ENCODE data around the gene CRYBB1.

Gene CRYBB1

GRCh38 chr22:26629988-26630761 lies 12.3 kb upstream of the CRYBB1 start:
- Histone ChIP-seq H3K9me3 (ENCODE audit: low read depth, low read length) (no peaks in the 10 kb centered on the region), H3K36me3 (ENCODE audit: insufficient read depth, low read length) (no peaks in the 10 kb centered on the region), H3K9ac (ENCODE audit: insufficient read length) (no peak overlapping the region), H3K4me3 (no peak overlapping the region), H3K27ac (no peak overlapping the region)
- DNase-seq (ENCODE audit: low read depth, low spot score), result no peak
- TF ChIP-seq EZH2 (IDR thresholded peaks at IDR 0.05) (no peak), FOXP2 (optimal IDR thresholded peaks at IDR 0.05; ENCODE audit: control extremely low read depth, extremely low read length, insufficient read depth) (no peak), POLR2AphosphoS5 (IDR thresholded peaks at IDR 0.05; ENCODE audit: borderline replicate concordance, low read depth, low read length) (no peak)

GRCh38 chr22:26624803-26625202 lies 7.0 kb upstream of the CRYBB1 start:
- no peak for DNase-seq (ENCODE audit: low read depth, low spot score)
- TF ChIP-seq POLR2AphosphoS5 (IDR thresholded peaks at IDR 0.05; ENCODE audit: borderline replicate concordance, low read depth, low read length) (no peak), FOXP2 (optimal IDR thresholded peaks at IDR 0.05; ENCODE audit: control extremely low read depth, extremely low read length, insufficient read depth) (no peak), EZH2 (IDR thresholded peaks at IDR 0.05) (no peak)
- Histone ChIP-seq H3K36me3 (ENCODE audit: insufficient read depth, low read length) (no peaks in the 10 kb centered on the region), H3K27ac (no peak overlapping the region), H3K9ac (ENCODE audit: insufficient read length) (no peak overlapping the region), H3K4me3 (no peak overlapping the region), H3K9me3 (ENCODE audit: low read depth, low read length) (no peaks in the 10 kb centered on the region)

- Histone ChIP-seq H3K9ac (ENCODE audit: insufficient read length) (no peak overlapping the region), H3K27ac (no peak overlapping the region), H3K9me3 (ENCODE audit: low read depth, low read length) (no peaks in the 10 kb centered on the region), H3K4me3 (no peak overlapping the region), H3K36me3 (ENCODE audit: insufficient read depth, low read length) (no peaks in the 10 kb centered on the region)
- DNase-seq (ENCODE audit: low read depth, low spot score), result no peak
- TF ChIP-seq EZH2 (IDR thresholded peaks at IDR 0.05) (no peak), POLR2AphosphoS5 (IDR thresholded peaks at IDR 0.05; ENCODE audit: borderline replicate concordance, low read depth, low read length) (no peak), FOXP2 (optimal IDR thresholded peaks at IDR 0.05; ENCODE audit: control extremely low read depth, extremely low read length, insufficient read depth) (no peak)
Observed at GRCh38 chr22:26623984-26624383, 6.2 kb upstream of the CRYBB1 start.

GRCh38 chr22:26621663-26622062 lies 3.8 kb upstream of the CRYBB1 start, which contains the start of gene CRYBA4:
CRYBA4 (plus strand) TSS chr22:26621963; CDS start chr22:26622597, 634 bp downstream.
- Histone ChIP-seq H3K27ac (no peak within 1 kb of the TSS), H3K9me3 (ENCODE audit: low read depth, low read length) (no peaks in the 10 kb centered on the region), H3K4me3 (no peak within 1 kb of the TSS), H3K36me3 (ENCODE audit: insufficient read depth, low read length) (no peaks in the 10 kb centered on the region), H3K9ac (ENCODE audit: insufficient read length) (no peak within 1 kb of the TSS)
- no peak for TF ChIP-seq POLR2AphosphoS5 (IDR thresholded peaks at IDR 0.05; ENCODE audit: borderline replicate concordance, low read depth, low read length)
- no peak for TF ChIP-seq EZH2 (IDR thresholded peaks at IDR 0.05)
- no peak for TF ChIP-seq FOXP2 (optimal IDR thresholded peaks at IDR 0.05; ENCODE audit: control extremely low read depth, extremely low read length, insufficient read depth)
- no peak for DNase-seq (ENCODE audit: low read depth, low spot score)

- DNase-seq (ENCODE audit: low read depth, low spot score), result no peak
- no peaks in the 10 kb centered on the region for H3K36me3 ChIP-seq (ENCODE audit: insufficient read depth, low read length)
- H3K4me3 ChIP-seq, result no peak overlapping the region
- no peaks in the 10 kb centered on the region for H3K9me3 ChIP-seq (ENCODE audit: low read depth, low read length)
- no peak for TF ChIP-seq FOXP2 (optimal IDR thresholded peaks at IDR 0.05; ENCODE audit: control extremely low read depth, extremely low read length, insufficient read depth)
- no peak for TF ChIP-seq POLR2AphosphoS5 (IDR thresholded peaks at IDR 0.05; ENCODE audit: borderline replicate concordance, low read depth, low read length)
- no peak for TF ChIP-seq EZH2 (IDR thresholded peaks at IDR 0.05)
- H3K9ac ChIP-seq (ENCODE audit: insufficient read length), result no peak overlapping the region
- H3K27ac ChIP-seq, result no peak overlapping the region
Observed at GRCh38 chr22:26620197-26620596, 2.4 kb upstream of the CRYBB1 start.

- Histone ChIP-seq H3K9me3 (ENCODE audit: low read depth, low read length) (no peaks in the 10 kb centered on the region), H3K4me3 (no peak overlapping the region), H3K9ac (ENCODE audit: insufficient read length) (no peak overlapping the region), H3K36me3 (ENCODE audit: insufficient read depth, low read length) (no peaks in the 10 kb centered on the region), H3K27ac (no peak overlapping the region)
- no peak for DNase-seq (ENCODE audit: low read depth, low spot score)
- TF ChIP-seq EZH2 (IDR thresholded peaks at IDR 0.05), result no peak
- TF ChIP-seq POLR2AphosphoS5 (IDR thresholded peaks at IDR 0.05; ENCODE audit: borderline replicate concordance, low read depth, low read length), result no peak
- no peak for TF ChIP-seq FOXP2 (optimal IDR thresholded peaks at IDR 0.05; ENCODE audit: control extremely low read depth, extremely low read length, insufficient read depth)
Observed at GRCh38 chr22:26619510-26619909, 1.7 kb upstream of the CRYBB1 start.

- TF ChIP-seq EZH2 (IDR thresholded peaks at IDR 0.05), result no peak
- no peak for TF ChIP-seq POLR2AphosphoS5 (IDR thresholded peaks at IDR 0.05; ENCODE audit: borderline replicate concordance, low read depth, low read length)
- TF ChIP-seq FOXP2 (optimal IDR thresholded peaks at IDR 0.05; ENCODE audit: control extremely low read depth, extremely low read length, insufficient read depth), result no peak
- Histone ChIP-seq H3K9me3 (ENCODE audit: low read depth, low read length) (no peaks in the 10 kb centered on the region), H3K9ac (ENCODE audit: insufficient read length) (no peak overlapping the region), H3K27ac (no peak overlapping the region), H3K4me3 (no peak overlapping the region), H3K36me3 (ENCODE audit: insufficient read depth, low read length) (no peaks in the 10 kb centered on the region)
- DNase-seq (ENCODE audit: low read depth, low spot score), result no peak
Observed at GRCh38 chr22:26618455-26618854, 628 bp upstream of the CRYBB1 start.

GRCh38 chr22:26616650-26617049 lies 1.2 kb downstream of the CRYBB1 start:
- no peak overlapping the region for H3K9ac ChIP-seq (ENCODE audit: insufficient read length)
- H3K27ac ChIP-seq, result no peak overlapping the region
- TF ChIP-seq FOXP2 (optimal IDR thresholded peaks at IDR 0.05; ENCODE audit: control extremely low read depth, extremely low read length, insufficient read depth) (no peak), POLR2AphosphoS5 (IDR thresholded peaks at IDR 0.05; ENCODE audit: borderline replicate concordance, low read depth, low read length) (no peak), EZH2 (IDR thresholded peaks at IDR 0.05) (no peak)
- DNase-seq (ENCODE audit: low read depth, low spot score), result no peak
- no peaks in the 10 kb centered on the region for H3K9me3 ChIP-seq (ENCODE audit: low read depth, low read length)
- no peak overlapping the region for H3K4me3 ChIP-seq
- H3K36me3 ChIP-seq (ENCODE audit: insufficient read depth, low read length), result no peaks in the 10 kb centered on the region
